Small intestine (tissue), 7 donors: ENCODE data around the gene TRERF1. TPM values are rescaled to one million over a fixed set of nuclear protein-coding genes. Genes with fewer than 3 reads are reported as not detected.

ENCODE experiments used
- DNase-seq, 2 donors: peaks; one replicate each; pipeline versions ENCODE4 v3.0.0 to v3.0.0-alpha.2; 2013
- FAIRE-seq: peaks from 2 replicates; lab custom pipeline; 2012; peaks lifted over from hg19 to GRCh38; lab: Jason Lieb, UNC
- H3K27ac ChIP-seq, 3 donors: one replicate each; pipeline ENCODE4 v1.5.1; 2013; ENCODE audit warnings: low read length in 2 of 3, mild to moderate bottlenecking in 2 of 3, control low read depth in 1 of 3, inconsistent platforms in 1 of 3, low read depth in 1 of 3, moderate library complexity in 1 of 3
- H3K27me3 ChIP-seq, 3 donors: one replicate each; pipeline ENCODE4 v1.6.1; 2013; ENCODE audit warnings: low read length in 3 of 3, inconsistent platforms in 1 of 3; ENCODE audit not compliant: control insufficient read depth in 3 of 3, insufficient read depth in 3 of 3
- H3K36me3 ChIP-seq, 3 donors: one replicate each; pipeline ENCODE4 v1.6.1; 2013; ENCODE audit warnings: low read length in 3 of 3, inconsistent platforms in 1 of 3, low read depth in 1 of 3, mild to moderate bottlenecking in 1 of 3, moderate library complexity in 1 of 3; ENCODE audit not compliant: control insufficient read depth in 3 of 3, insufficient read depth in 2 of 3
- H3K4me1 ChIP-seq, 3 donors: one replicate each; pipeline ENCODE4 v1.6.1; 2013; ENCODE audit warnings: low read length in 2 of 3, inconsistent platforms in 1 of 3, low read depth in 1 of 3, mild to moderate bottlenecking in 1 of 3, moderate library complexity in 1 of 3; ENCODE audit not compliant: control insufficient read depth in 3 of 3, insufficient read depth in 2 of 3
- H3K4me3 ChIP-seq, 3 donors: one replicate each; pipeline ENCODE4 v1.5.1; 2013; ENCODE audit warnings: low read length in 3 of 3, control low read depth in 1 of 3, inconsistent platforms in 1 of 3, low read depth in 1 of 3, mild to moderate bottlenecking in 1 of 3, moderate library complexity in 1 of 3
- H3K9me3 ChIP-seq, 2 donors: one replicate each; pipeline ENCODE4 v1.6.1; 2013; ENCODE audit warnings: low read depth in 1 of 2, low read length in 1 of 2; ENCODE audit not compliant: control insufficient read depth in 2 of 2, insufficient read depth in 1 of 2
- WGBS, 3 donors: extraction: QIAGEN DNeasy Blood & Tissue Kit; methylation state at CpG; one replicate each; pipeline ENCODE4 v1.1.7; 2013; 5-methylcytosine and 5-hydroxymethylcytosine counted together
- polyA plus RNA-seq, 4 donors: library from polyadenylated mRNA; stranded (reverse) in 3 of 4; unstranded in 1 of 4; fragments of 200-250 nt in 3 of 4; fragments of 120-200 nt in 1 of 4; gene quantifications; one replicate each; pipeline versions ENCODE4 v1.2.1 to v1.2.3, GENCODE V29; 2013
- donor health status: healthy with polysubstance abuse.
- donor health status: control.
- donor health status: control.
- donor health status: Bipolar disorder and iron deficiency.
- donor health status: healthy.

The TRERF1 gene
- polyA plus RNA-seq, 4 donors, result 0.22 to 5.0 (median 2.3) TPM

GRCh38 chr6:42359021-42359420 lies 92.7 kb downstream of the TRERF1 start:
- Histone ChIP-seq H3K27ac (no peak overlapping the region), H3K36me3 (peaks cover 0 to 2% (median 0%) of the 10 kb centered on the region in 3 donors), H3K27me3 (no peaks in the 10 kb centered on the region), H3K4me3 (no peak overlapping the region), H3K9me3 (no peaks in the 10 kb centered on the region), H3K4me1 (peaks cover 0 to 5% (median 0%) of the 10 kb centered on the region in 3 donors)
- no peak for FAIRE-seq
- WGBS, 3 donors, result 93% methylated on average over 5 of the region's 5 CpGs
- no peak for DNase-seq

GRCh38 chr6:42355416-42355815 lies 96.3 kb downstream of the TRERF1 start:
- Histone ChIP-seq H3K9me3 (no peaks in the 10 kb centered on the region), H3K27ac (no peak overlapping the region), H3K27me3 (no peaks in the 10 kb centered on the region), H3K36me3 (peaks cover 0 to 2% (median 0%) of the 10 kb centered on the region in 3 donors), H3K4me3 (no peak overlapping the region), H3K4me1 (no peaks in the 10 kb centered on the region)
- WGBS, 3 donors, result 75 to 86% (median 82%) methylated on average over 3 of the region's 3 CpGs
- FAIRE-seq (no peak), DNase-seq (no peak)

- FAIRE-seq, result no peak
- no peaks in the 10 kb centered on the region for H3K9me3 ChIP-seq
- 66 to 92% (median 86%) methylated on average over 1 of the region's 1 CpG for WGBS, 3 donors
These were observed 97.0 kb downstream of the TRERF1 start for GRCh38 chr6:42354702-42355101.

GRCh38 chr6:42352856-42353564 lies 98.7 kb downstream of the TRERF1 start:
- Histone ChIP-seq H3K36me3 (peaks cover 0 to 2% (median 0%) of the 10 kb centered on the region in 3 donors), H3K4me3 (no peak overlapping the region), H3K27me3 (no peaks in the 10 kb centered on the region), H3K9me3 (no peaks in the 10 kb centered on the region), H3K27ac (no peak overlapping the region), H3K4me1 (no peaks in the 10 kb centered on the region)
- FAIRE-seq (no peak), DNase-seq (no peak)
- WGBS, 3 donors, result 94 to 95% (median 94%) methylated on average over 12 of the region's 12 CpGs

More at GRCh38 chr6:42354702-42355101, 97.0 kb downstream of the TRERF1 start:
- Histone ChIP-seq H3K4me3 (no peak overlapping the region), H3K27ac (no peak overlapping the region), H3K27me3 (no peaks in the 10 kb centered on the region), H3K36me3 (peaks cover 0 to 2% (median 0%) of the 10 kb centered on the region in 3 donors), H3K4me1 (no peaks in the 10 kb centered on the region)
- DNase-seq, result no peak

- no peaks in the 10 kb centered on the region for H3K36me3 ChIP-seq
- no peaks in the 10 kb centered on the region for H3K27me3 ChIP-seq
- 74 to 86% (median 79%) methylated on average over 3 of the region's 3 CpGs for WGBS, 3 donors
- H3K9me3 ChIP-seq, result no peaks in the 10 kb centered on the region
- H3K4me1 ChIP-seq, result no peaks in the 10 kb centered on the region
- FAIRE-seq (no peak), DNase-seq (no peak)
- no peak overlapping the region for H3K4me3 ChIP-seq
- no peak overlapping the region for H3K27ac ChIP-seq
These were observed 100.8 kb downstream of the TRERF1 start for GRCh38 chr6:42350911-42351310.

GRCh38 chr6:42349753-42350511 lies 101.8 kb downstream of the TRERF1 start:
- H3K27me3 ChIP-seq, result no peaks in the 10 kb centered on the region
- no peak overlapping the region for H3K4me3 ChIP-seq
- no peaks in the 10 kb centered on the region for H3K4me1 ChIP-seq
- 92 to 93% (median 93%) methylated on average over 10 of the region's 10 CpGs for WGBS, 3 donors
- no peaks in the 10 kb centered on the region for H3K36me3 ChIP-seq
- H3K27ac ChIP-seq, result no peak overlapping the region
- no peaks in the 10 kb centered on the region for H3K9me3 ChIP-seq
- FAIRE-seq (no peak), DNase-seq (no peak)

- 88 to 94% (median 89%) methylated on average over 7 of the region's 7 CpGs for WGBS, 3 donors
- H3K36me3 ChIP-seq, result peaks cover 0 to 5% (median 0%) of the 10 kb centered on the region in 3 donors
- no peaks in the 10 kb centered on the region for H3K9me3 ChIP-seq
- no peak overlapping the region for H3K27ac ChIP-seq
- no peaks in the 10 kb centered on the region for H3K27me3 ChIP-seq
- H3K4me3 ChIP-seq, result no peak overlapping the region
- no peaks in the 10 kb centered on the region for H3K4me1 ChIP-seq
- DNase-seq, result no peak
- no peak for FAIRE-seq
These were observed 104.3 kb downstream of the TRERF1 start for GRCh38 chr6:42347456-42347855.

GRCh38 chr6:42345696-42346416 lies 105.9 kb downstream of the TRERF1 start:
- FAIRE-seq (no peak), DNase-seq (no peak)
- Histone ChIP-seq H3K27ac (no peak overlapping the region), H3K4me1 (no peaks in the 10 kb centered on the region), H3K36me3 (peaks cover 0 to 8% (median 0%) of the 10 kb centered on the region in 3 donors), H3K27me3 (no peaks in the 10 kb centered on the region), H3K9me3 (no peaks in the 10 kb centered on the region), H3K4me3 (no peak overlapping the region)
- 49 to 70% (median 62%) methylated on average over 8 of the region's 8 CpGs for WGBS, 3 donors
